Measurements from ENCODE around the gene OAF. TPM values are rescaled to one million over a fixed set of nuclear protein-coding genes. Genes with fewer than 3 reads are reported as not detected.

Gene OAF
- total RNA-seq, 1 donor from 2014 or later: 27.9 TPM

DNA sequence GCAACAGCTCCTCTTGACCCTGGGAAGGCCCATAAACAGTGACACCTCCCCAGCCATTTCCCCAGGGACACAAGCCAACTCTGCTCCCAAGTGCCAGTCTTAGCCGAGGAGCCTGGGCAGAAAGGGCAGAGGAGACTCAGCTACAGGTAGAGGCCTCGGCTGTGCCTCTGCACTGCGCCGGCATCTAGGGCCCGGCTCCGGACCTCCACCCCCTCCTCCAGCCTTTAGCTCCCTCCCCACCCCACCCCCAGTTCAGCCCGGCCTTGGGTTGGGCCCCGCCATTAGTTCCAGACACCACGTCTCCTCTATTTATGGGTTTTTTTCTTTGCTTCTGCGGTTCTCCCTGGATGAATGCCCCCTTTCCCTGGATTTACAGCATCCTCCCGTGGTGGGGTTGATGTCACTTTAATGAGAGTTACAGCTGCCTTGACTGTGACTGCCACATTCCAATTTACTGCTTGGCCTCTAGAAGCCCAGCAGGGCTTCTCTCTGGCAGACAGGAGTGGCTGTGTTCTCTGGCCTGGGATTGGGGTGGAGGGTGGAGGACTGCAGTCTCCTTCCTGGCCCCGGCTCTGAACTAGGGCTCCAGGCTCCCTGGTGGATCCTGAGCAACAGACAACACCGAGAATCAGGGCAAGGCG, 13.5 kb upstream of the OAF start:
- intact Hi-C loops (cut with micrococcal nuclease): no loop called here
- DNase-seq: no peak

GRCh38 chr11:120197977-120198376, 12.9 kb upstream of the OAF start:
- ATAC-seq (peak; percentile 25), DNase-seq (no peak)
- intact Hi-C loops (cut with micrococcal nuclease): no loop called here

More for the DNA sequence above, 13.5 kb upstream of the OAF start:
- ATAC-seq: peak; percentile 81

- intact Hi-C loops (cut with micrococcal nuclease): no loop called here
- ATAC-seq: no peak
- no peak for DNase-seq
Measured at GRCh38 chr11:120198403-120198786, 12.4 kb upstream of the OAF start.

- ATAC-seq (no peak), DNase-seq (no peak)
- intact Hi-C loops (cut with micrococcal nuclease): no loop called here
Measured at GRCh38 chr11:120198787-120199469, 11.9 kb upstream of the OAF start.

DNA sequence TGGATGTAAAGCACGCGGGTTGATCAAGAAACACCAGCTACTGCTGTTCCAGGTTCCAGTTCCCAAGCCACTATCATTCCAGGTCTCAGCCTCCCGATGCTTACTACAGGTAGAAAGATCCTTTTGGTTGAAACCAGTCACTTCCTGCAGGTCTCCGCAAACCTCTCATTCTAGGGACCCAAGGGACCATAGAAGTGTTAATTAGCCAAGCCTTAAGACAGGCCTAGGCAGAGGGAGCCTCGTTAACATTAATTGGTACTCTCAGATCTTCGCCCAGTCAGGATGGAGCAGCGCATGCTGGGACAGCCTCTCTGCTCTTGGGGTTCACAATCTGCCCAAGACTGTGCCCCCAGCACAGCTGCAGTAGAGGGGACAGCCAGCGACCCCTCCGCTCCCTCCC, 11.2 kb upstream of the OAF start:
- ATAC-seq (no peak), DNase-seq (no peak)
- intact Hi-C loops (cut with micrococcal nuclease): no loop called here

DNA sequence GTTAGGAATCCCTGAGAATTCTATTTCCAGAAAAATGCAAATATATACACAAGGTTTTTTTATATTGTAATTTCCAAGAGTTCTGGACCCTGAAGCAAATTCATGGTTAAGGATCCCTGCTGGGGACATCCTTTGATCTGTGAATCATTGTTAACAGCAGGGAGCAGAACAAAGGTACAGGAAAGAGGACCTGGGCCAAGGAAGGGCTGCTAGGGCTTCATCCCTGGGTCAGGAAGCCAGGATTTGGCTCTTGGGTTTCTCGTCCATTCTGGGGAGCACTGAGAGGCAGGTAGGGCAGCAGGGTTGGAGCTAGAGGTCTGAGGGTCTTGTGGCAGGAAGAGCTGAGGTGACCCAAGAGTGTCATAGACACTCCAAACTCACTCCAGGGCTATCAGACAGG, 10.2 kb upstream of the OAF start:
- no peak for DNase-seq
- intact Hi-C loops (cut with micrococcal nuclease): no loop called here

GRCh38 chr11:120201653-120202052, 9.2 kb upstream of the OAF start:
- ATAC-seq: no peak
- no peak for DNase-seq

More for the DNA sequence above, 10.2 kb upstream of the OAF start:
- no peak for ATAC-seq

GRCh38 chr11:120203626-120204025, 7.2 kb upstream of the OAF start:
- intact Hi-C loops (cut with micrococcal nuclease): no loop called here
- DNase-seq: peak; percentile 1
- ATAC-seq: no peak

More at GRCh38 chr11:120201653-120202052, 9.2 kb upstream of the OAF start:
- intact Hi-C loops (cut with micrococcal nuclease): no loop called here

DNA sequence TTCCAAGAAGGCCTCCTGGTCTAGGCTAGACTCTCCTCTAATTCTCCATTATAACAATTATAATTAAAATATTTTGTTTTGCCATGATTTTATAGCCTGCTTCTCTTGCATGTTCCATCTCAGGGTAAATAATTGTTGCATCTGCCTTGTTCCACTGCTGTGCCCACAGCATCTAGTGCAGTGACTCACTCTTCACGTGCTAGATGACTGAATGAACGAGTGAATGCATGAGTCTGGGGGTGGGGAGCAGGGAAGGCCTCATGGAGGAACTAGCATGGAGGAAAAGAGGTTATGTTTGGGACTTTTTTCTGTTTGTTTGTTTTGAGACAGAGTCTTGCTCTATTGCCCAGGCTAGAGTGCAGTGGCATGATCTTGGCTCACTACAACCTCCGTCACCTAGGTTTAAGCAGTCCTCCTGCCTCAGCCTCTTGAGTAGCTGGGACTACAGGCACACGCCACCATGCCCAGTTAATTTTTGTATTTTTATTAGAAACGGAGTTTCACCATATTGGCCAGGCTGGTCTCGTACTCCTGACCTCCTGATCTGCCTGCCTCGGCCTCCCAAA, 5.2 kb upstream of the OAF start:
- intact Hi-C loops (cut with micrococcal nuclease): no loop called here
- peak; percentile 6 for DNase-seq

DNA sequence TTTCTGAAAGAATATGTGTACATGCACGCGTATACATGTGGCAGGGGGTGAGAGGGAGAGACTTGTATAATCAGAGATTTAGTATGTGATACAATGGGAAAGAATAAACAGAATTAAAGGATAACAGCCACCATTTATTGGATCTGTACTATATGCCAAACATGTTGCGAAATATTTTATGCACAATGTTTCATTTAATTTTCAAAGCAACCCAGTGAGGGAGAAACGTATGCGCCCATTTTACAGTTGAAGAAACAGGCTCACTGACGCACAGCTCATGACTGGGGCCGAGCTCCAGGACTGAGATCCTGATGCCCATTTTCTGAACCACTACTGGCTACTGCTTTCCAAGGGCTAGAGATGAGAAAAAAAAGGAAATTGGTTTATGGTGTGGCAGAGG, 3.3 kb upstream of the OAF start:
- intact Hi-C loops (cut with micrococcal nuclease): no loop called here
- DNase-seq (peak; percentile 8), ATAC-seq (no peak)

More for the DNA sequence above, 5.2 kb upstream of the OAF start:
- no peak for ATAC-seq

- intact Hi-C loops (cut with micrococcal nuclease): no loop called here
- ATAC-seq: no peak
- DNase-seq: peak; percentile 23
Measured at GRCh38 chr11:120208001-120208441, 2.8 kb upstream of the OAF start.

DNA sequence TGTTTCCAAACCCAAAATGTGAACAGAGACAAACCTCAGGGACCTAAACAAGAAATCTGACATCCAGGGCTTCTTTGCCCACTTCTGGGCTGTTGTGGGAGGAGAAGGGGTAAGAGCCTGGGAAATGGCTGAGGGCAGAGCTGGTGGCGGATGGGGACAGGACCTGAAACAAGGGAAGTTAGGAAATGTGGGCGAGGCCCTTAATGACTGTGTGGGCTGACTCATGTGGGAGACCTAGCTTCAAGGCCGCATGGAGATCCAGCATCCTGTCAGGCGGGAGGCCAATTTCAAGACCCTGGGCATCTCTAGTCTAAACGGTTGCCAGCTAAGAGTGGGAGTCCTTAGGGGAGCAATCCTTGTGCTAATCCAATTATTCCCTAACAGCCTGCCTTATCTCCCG, 2.1 kb upstream of the OAF start:
- ATAC-seq (peak; percentile 6), DNase-seq (peak; percentile 46)
- intact Hi-C loops (cut with micrococcal nuclease): no loop called here

- DNase-seq (peak; percentile 43), ATAC-seq (no peak)
- intact Hi-C loops (cut with micrococcal nuclease): no loop called here
Measured at GRCh38 chr11:120209746-120210625, 846 bp upstream of the OAF start.

- ATAC-seq (no peak), DNase-seq (peak; percentile 18)
- intact Hi-C loops (cut with micrococcal nuclease): no loop called here
Measured at GRCh38 chr11:120211522-120212258, 858 bp downstream of the OAF start.

DNA sequence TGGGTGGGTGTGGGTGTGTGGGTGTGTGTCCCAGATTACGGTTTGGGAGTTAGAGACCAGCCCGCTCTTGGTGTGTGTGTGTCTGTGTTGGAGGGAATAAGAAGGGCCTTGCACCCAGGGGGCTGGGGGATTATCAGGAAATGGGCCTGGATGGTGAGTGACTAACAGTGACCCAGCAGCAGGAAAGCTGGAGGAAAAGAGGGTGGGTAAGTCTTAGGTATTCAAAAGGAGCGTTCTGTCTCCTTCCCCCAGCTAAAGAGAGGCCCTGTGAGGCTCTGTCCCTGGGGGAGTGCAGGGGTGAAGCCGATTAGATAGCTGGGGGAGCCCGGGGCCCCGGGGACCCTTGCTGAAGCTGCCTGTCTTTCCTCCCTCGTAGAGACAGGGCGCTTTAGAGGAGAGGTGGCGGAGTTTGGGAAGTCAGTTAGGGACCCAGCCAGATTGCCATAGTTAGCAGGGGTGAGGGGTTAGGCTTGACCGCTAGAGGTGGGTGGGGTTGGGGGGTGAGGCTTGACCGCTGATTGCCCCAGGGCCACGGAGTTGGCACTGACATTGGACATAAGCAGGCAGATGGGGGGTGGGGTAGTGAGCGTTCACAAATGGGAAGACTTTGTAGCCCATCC, 1.5 kb downstream of the OAF start:
- intact Hi-C loops (cut with micrococcal nuclease): no loop called here
- ATAC-seq (no peak), DNase-seq (peak; percentile 31)

DNA sequence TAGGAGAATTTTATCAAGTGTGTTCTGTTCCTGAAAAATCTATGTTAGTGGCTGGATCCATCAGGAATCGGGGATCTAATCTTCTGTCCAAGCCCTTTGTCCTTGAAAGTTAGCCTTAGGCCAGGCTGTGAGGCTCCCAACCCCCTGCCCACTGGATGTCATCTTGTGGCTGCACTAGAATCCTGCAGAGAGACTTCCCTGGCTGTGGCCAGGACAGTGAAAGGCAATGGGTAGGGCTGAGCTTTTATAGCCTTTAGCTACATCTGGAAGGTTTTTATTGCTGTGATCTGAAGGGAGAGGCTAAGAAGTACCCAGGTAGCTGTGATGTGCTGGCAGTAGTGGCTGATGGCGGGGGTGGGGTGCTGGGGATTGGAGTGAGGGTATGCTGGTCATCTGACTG, 2.1 kb downstream of the OAF start:
- ATAC-seq (no peak), DNase-seq (peak; percentile 13)
- intact Hi-C loops (cut with micrococcal nuclease): no loop called here

DNA sequence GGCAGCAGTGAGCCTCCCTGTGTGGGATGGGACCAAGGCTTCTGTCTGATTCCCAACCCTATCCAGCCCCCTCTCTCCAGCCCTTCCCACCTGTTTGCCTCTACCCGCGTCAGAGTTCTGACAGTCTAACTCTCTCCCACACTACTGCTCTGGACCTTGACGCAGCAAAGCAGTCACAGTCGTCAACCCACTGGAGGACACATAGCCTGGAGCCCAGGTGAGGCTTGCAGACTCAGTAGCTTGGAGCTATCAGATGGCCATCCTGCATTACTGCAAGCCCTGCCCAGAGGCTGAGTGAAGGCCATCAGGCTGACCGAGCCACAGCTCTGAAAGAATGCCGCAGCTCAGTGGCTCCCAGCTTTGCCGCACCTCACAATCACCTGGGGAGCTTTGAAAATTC, 3.7 kb downstream of the OAF start:
- intact Hi-C loops (cut with micrococcal nuclease): no loop called here
- DNase-seq (peak; percentile 17), ATAC-seq (no peak)

DNA sequence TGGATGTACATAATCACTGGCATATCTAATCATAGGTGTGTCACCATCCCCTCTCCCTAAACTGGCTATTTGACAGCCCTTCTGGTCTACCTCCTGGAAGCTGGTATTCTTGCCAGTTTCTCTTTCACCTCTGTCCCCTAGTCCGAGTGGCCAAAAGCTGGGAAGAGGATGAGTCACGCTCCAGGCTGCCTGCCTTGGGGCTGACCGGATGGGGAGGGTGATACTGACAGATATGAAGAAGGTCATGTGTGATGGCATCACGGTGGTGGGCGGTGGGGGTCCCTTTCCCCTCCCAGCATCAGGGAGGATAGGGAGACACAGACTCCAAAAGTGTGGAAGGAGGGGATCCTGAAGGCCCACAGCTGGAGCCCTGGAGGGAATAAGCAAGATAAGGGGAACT, 4.8 kb downstream of the OAF start:
- ATAC-seq: peak; percentile 13
- intact Hi-C loops (cut with micrococcal nuclease): no loop called here
- DNase-seq: peak; percentile 63

Data from left ventricle myocardium superior (tissue), 1 donor.